Measurements from ENCODE around the gene GARRE1. TPM values are rescaled to one million over a fixed set of nuclear protein-coding genes. Genes with fewer than 3 reads are reported as not detected.
"Not testable (repeated sequence)": the region's sequence is repeated elsewhere in the genome, so short reads cannot be mapped to it uniquely, and the experiment has no call there.

GARRE1 gene
- total RNA-seq, 2 donors from 2014 or later: 21.9 to 27.9 TPM

GRCh38 chr19:34241513-34242337 lies 12.6 kb upstream of the GARRE1 start:
- peak; percentile 88 for TF ChIP-seq CTCF (conservative IDR thresholded peaks at IDR 0.05)
- H3K4me1 Mint-ChIP-seq: peaks cover 5% of the 10 kb centered on the region
- H3K36me3 ChIP-seq (ENCODE audit: control insufficient read depth, insufficient read depth, low read length): no peaks in the 10 kb centered on the region
- no peaks in the 10 kb centered on the region for H3K27me3 ChIP-seq (ENCODE audit: control insufficient read depth, insufficient read depth, low read length, poor library complexity, severe bottlenecking)
- no peaks in the 10 kb centered on the region for H3K27me3 Mint-ChIP-seq (ENCODE audit: insufficient read depth)
- no peak overlapping the region for H3K9ac ChIP-seq (ENCODE audit: extremely low read depth, low read length, poor library complexity, severe bottlenecking)
- no peak overlapping the region for H3K4me3 ChIP-seq (ENCODE audit: low read length)
- peak; percentile 95 for DNase-seq
- H3K36me3 Mint-ChIP-seq (ENCODE audit: low read depth): peaks cover 4% of the 10 kb centered on the region
- no peak overlapping the region for H3K4me3 Mint-ChIP-seq
- H3K9me3 ChIP-seq (ENCODE audit: control insufficient read depth, low read length): no peaks in the 10 kb centered on the region
- WGBS, 2 experiments (ENCODE audit: insufficient coverage in 1 of 2, insufficient read length in 1 of 2): 70 to 74% methylated on average over 8 to 13 of the region's 13 CpGs
- H3K27ac ChIP-seq (ENCODE audit: low read depth, low read length): no peak overlapping the region
- no peak overlapping the region for H3K27ac Mint-ChIP-seq
- H3K9me3 Mint-ChIP-seq: no peaks in the 10 kb centered on the region
- no peaks in the 10 kb centered on the region for H3K4me1 ChIP-seq (ENCODE audit: control insufficient read depth, insufficient read depth, low read length)

GRCh38 chr19:34243138-34243875 lies 11.0 kb upstream of the GARRE1 start:
- not testable (repeated sequence) for H3K27me3 ChIP-seq (ENCODE audit: control insufficient read depth, insufficient read depth, low read length, poor library complexity, severe bottlenecking); H3K9me3 ChIP-seq (ENCODE audit: control insufficient read depth, low read length); H3K27ac ChIP-seq (ENCODE audit: low read depth, low read length); DNase-seq; H3K4me1 ChIP-seq (ENCODE audit: control insufficient read depth, insufficient read depth, low read length); H3K4me3 Mint-ChIP-seq; H3K4me3 ChIP-seq (ENCODE audit: low read length); H3K9ac ChIP-seq (ENCODE audit: extremely low read depth, low read length, poor library complexity, severe bottlenecking); H3K4me1 Mint-ChIP-seq; H3K36me3 ChIP-seq (ENCODE audit: control insufficient read depth, insufficient read depth, low read length); H3K27ac Mint-ChIP-seq; H3K36me3 Mint-ChIP-seq (ENCODE audit: low read depth); H3K9me3 Mint-ChIP-seq; H3K27me3 Mint-ChIP-seq (ENCODE audit: insufficient read depth)
- 93 to 98% methylated on average over 4 to 10 of the region's 10 CpGs for WGBS, 2 experiments (ENCODE audit: insufficient coverage in 1 of 2, insufficient read length in 1 of 2)

GRCh38 chr19:34243876-34244578 lies 10.3 kb upstream of the GARRE1 start:
- TF ChIP-seq CTCF (conservative IDR thresholded peaks at IDR 0.05): no peak
- H3K9ac ChIP-seq (ENCODE audit: extremely low read depth, low read length, poor library complexity, severe bottlenecking): no peak overlapping the region
- DNase-seq: no peak
- Mint-ChIP-seq H3K4me1 (peaks cover 2% of the 10 kb centered on the region), H3K9me3 (no peaks in the 10 kb centered on the region), H3K4me3 (no peak overlapping the region), H3K27me3 (ENCODE audit: insufficient read depth) (no peaks in the 10 kb centered on the region), H3K27ac (no peak overlapping the region), H3K36me3 (ENCODE audit: low read depth) (peaks cover 4% of the 10 kb centered on the region)
- 93 to 97% methylated on average over 8 to 16 of the region's 17 CpGs for WGBS, 2 experiments (ENCODE audit: insufficient coverage in 1 of 2, insufficient read length in 1 of 2)
- no peaks in the 10 kb centered on the region for H3K36me3 ChIP-seq (ENCODE audit: control insufficient read depth, insufficient read depth, low read length)
- no peaks in the 10 kb centered on the region for H3K4me1 ChIP-seq (ENCODE audit: control insufficient read depth, insufficient read depth, low read length)
- no peak overlapping the region for H3K27ac ChIP-seq (ENCODE audit: low read depth, low read length)
- no peaks in the 10 kb centered on the region for H3K27me3 ChIP-seq (ENCODE audit: control insufficient read depth, insufficient read depth, low read length, poor library complexity, severe bottlenecking)
- no peaks in the 10 kb centered on the region for H3K9me3 ChIP-seq (ENCODE audit: control insufficient read depth, low read length)
- no peak overlapping the region for H3K4me3 ChIP-seq (ENCODE audit: low read length)

Data from endodermal cell (in vitro differentiated cells).